ENCODE measurements around the gene IPO5. TPM values are rescaled to one million over a fixed set of nuclear protein-coding genes. Genes with fewer than 3 reads are reported as not detected.

The IPO5 gene
- 83.6 TPM for total RNA-seq
- long read RNA-seq, transcript IPO5-222 (26 exons, 3,419 nt) = major isoform, 32 of 51 reads
- long read RNA-seq, partial matches to known transcripts = 15 of 51 reads
- long read RNA-seq, other reads (novel, unspliced or antisense) = 4 of 51 reads

DNA sequence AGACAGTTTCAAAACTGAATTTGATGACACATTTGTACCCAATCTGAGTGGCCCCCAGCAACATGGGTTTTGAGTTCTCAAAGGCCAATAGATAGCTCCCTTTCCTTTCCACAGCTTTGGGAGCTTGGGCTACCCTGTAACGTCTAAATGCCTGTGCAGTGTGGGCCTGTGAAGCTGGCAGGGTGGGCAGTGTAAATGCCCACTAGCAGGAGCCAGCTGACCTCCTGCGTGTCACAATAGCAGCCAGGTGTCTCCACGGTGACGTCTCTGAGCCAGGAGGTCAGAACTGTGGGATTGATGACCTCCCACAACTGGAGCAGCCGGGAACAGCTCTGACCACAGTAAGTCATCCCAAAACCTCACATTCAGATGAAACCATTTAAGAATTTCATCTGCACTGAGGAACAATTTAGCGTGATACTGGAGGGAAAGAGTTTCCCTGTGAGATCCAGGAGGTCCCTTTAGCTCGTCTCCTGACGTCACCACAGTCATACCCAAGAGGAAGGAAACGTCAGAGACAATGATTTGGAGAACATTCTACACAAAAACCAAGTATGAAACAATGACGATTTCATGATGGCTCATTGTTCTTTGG is at the start of gene IPO5:
Gene IPO5, plus strand, starts transcription at position 300 of the 595 bp plus-strand sequence. CDS start 23,022 bp downstream, outside the sequence.
- Histone ChIP-seq H3K27ac (no peak within 1 kb of the TSS), H3K27me3 (ENCODE audit: low read depth) (no peaks in the 10 kb centered on the region), H3K9me3 (no peaks in the 10 kb centered on the region), H3K4me1 (no peaks in the 10 kb centered on the region), H3K4me3 (no peak within 1 kb of the TSS), H3K36me3 (no peaks in the 10 kb centered on the region)
- ATAC-seq (no peak), DNase-seq (no peak)
- TF ChIP-seq, protein P1, sequence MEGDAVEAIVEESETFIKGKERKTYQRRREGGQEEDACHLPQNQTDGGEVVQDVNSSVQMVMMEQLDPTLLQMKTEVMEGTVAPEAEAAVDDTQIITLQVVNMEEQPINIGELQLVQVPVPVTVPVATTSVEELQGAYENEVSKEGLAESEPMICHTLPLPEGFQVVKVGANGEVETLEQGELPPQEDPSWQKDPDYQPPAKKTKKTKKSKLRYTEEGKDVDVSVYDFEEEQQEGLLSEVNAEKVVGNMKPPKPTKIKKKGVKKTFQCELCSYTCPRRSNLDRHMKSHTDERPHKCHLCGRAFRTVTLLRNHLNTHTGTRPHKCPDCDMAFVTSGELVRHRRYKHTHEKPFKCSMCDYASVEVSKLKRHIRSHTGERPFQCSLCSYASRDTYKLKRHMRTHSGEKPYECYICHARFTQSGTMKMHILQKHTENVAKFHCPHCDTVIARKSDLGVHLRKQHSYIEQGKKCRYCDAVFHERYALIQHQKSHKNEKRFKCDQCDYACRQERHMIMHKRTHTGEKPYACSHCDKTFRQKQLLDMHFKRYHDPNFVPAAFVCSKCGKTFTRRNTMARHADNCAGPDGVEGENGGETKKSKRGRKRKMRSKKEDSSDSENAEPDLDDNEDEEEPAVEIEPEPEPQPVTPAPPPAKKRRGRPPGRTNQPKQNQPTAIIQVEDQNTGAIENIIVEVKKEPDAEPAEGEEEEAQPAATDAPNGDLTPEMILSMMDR (IDR thresholded peaks at IDR 0.05) = no peak
- intact Hi-C loops (cut with DNase I) = no loop called here

DNA sequence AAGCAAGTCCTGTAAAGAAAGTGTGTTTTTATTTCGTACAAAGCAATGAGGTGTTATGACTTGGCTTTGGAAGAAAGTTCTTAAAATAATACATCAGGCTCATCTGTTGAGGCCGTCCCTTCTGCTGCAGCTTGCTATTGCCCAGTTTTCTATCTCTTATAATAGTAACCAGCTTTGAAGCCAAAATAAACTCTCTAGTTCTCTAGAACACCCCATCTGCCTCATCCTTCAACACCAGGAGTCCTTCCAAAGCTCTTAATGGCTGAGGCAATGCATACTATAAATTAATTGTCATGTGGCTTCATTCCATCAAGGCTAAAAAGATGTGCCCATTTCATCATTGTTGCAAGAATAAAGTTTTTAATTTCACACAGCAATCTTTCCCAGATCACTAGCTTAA is 49.4 kb upstream of the IPO5 start:
- Histone ChIP-seq H3K4me3 (no peak overlapping the region), H3K27me3 (ENCODE audit: low read depth) (no peaks in the 10 kb centered on the region), H3K9me3 (no peaks in the 10 kb centered on the region), H3K36me3 (no peaks in the 10 kb centered on the region), H3K4me1 (no peaks in the 10 kb centered on the region), H3K27ac (no peak overlapping the region)
- no peak for ATAC-seq
- no peak for DNase-seq
- TF ChIP-seq, protein P1 (IDR thresholded peaks at IDR 0.05) = no peak
- intact Hi-C loops (cut with DNase I) = no loop called here

DNA sequence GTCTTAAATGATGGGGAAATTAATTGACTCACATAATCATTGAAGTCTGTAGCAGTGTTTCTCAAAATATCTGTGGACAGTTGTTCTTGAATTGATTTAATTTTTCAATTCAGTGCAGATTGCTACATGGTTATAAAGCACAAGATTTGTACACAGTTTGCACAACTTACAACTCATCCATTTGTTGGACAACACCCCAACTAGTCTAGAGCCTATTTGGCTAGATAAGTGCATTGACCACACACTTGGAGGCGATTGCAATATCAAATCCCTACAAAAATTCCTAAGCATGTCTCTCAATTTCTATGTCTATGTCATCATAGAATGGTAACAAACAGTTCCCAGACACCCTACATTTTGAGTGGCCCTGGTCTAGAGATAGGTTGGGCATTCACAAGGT is 48.0 kb upstream of the IPO5 start:
- Histone ChIP-seq H3K27ac (no peak overlapping the region), H3K27me3 (ENCODE audit: low read depth) (no peaks in the 10 kb centered on the region), H3K4me1 (no peaks in the 10 kb centered on the region), H3K36me3 (no peaks in the 10 kb centered on the region), H3K9me3 (no peaks in the 10 kb centered on the region), H3K4me3 (no peak overlapping the region)
- no peak for ATAC-seq
- intact Hi-C loops (cut with DNase I) = no loop called here
- no peak for DNase-seq
- TF ChIP-seq, protein P1 (IDR thresholded peaks at IDR 0.05) = no peak

DNA sequence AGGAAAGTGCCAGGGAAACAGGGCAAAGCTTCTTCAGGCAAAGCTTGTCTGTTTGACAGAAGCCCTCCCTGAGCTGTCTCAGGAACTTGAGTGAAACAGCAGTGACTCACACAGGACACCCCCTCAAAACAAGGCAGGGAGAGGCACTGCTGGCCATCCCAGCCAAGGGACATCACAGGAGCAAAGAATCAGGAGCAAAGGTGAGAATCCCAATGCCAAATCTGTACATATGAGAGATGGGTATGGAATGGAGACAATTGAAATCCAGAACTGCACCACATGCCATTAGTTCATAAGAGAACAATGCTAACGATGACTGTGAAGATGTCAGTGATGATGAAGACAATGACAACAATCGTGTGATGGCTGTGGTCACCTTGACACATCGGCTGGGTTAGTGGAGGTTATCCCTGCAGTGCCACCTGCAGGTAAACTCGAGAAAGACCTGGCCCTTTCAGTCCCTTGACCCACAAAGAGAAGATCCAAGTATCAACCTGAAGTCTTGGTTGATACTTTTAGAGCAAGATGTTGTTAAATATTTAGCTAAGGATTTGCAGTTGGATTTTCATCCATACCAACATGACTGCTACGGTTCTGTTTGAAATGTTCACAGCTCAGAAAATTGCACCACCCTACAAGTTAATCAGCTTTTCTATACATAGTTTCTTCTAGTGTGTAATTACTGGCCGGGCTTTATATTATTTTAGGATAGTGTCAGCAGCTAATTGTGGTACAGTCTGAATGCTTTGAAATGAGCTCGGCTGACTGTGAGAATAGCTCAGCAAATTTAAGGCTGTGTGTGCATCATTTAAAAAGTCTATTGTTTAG is 42.0 kb upstream of the IPO5 start:
- intact Hi-C loops (cut with DNase I) = no loop called here
- DNase-seq (no peak), ATAC-seq (no peak)
- TF ChIP-seq, protein P1 (IDR thresholded peaks at IDR 0.05) = peak; percentile 19
- no peaks in the 10 kb centered on the region for H3K36me3 ChIP-seq
- H3K4me3 ChIP-seq = no peak overlapping the region
- no peaks in the 10 kb centered on the region for H3K27me3 ChIP-seq (ENCODE audit: low read depth)
- no peaks in the 10 kb centered on the region for H3K4me1 ChIP-seq
- no peak overlapping the region for H3K27ac ChIP-seq
- H3K9me3 ChIP-seq = peaks cover 4% of the 10 kb centered on the region

DNA sequence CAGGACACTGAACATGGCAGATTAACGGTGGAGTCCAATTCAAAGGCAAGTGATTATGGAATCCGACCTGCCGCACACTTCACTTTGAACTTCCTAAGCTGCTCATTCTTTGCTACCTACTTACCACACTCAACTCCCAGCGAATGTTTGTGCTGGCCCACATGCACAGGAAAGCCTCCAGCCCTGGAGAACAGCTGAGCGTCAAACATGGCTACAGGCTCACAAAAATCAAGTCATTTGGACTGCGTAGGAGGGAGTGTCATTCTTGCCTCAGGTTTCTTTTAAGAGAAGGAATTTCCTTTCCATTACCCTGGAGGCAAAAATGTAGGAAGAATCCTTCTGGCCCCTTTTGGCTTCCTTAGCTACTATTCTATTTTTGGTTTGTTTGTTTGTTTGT is 41.3 kb upstream of the IPO5 start:
- Histone ChIP-seq H3K9me3 (peaks cover 4% of the 10 kb centered on the region), H3K4me1 (no peaks in the 10 kb centered on the region), H3K4me3 (no peak overlapping the region), H3K27me3 (ENCODE audit: low read depth) (no peaks in the 10 kb centered on the region), H3K36me3 (no peaks in the 10 kb centered on the region), H3K27ac (no peak overlapping the region)
- ATAC-seq (no peak), DNase-seq (no peak)
- TF ChIP-seq, protein P1 (IDR thresholded peaks at IDR 0.05) = no peak
- intact Hi-C loops (cut with DNase I) = no loop called here
